Neural cell (in vitro differentiated cells): ENCODE data around the gene IRS1. TPM values are rescaled to one million over a fixed set of nuclear protein-coding genes. Genes with fewer than 3 reads are reported as not detected.
A peak's percentile ranks its signal among the peaks of the same experiment; 100 is the strongest.

Experiments used
- H2AFZ ChIP-seq: fragments of 200-600, 300-800 bp; sonication (generic), shearing (Covaris generic); 2 replicates; pipeline ENCODE4 v1.6.0; 2014; ENCODE audit warnings: low read depth, mild to moderate bottlenecking, antibody characterized with exemption, low read length, moderate library complexity
- H3F3A ChIP-seq: fragments of 200-600 bp; shearing (Covaris generic); 2 replicates; pipeline ENCODE4 v1.6.1; 2016; ENCODE audit warnings: mild to moderate bottlenecking, moderate library complexity, mixed read lengths, antibody characterized with exemption, low read length; ENCODE audit not compliant: insufficient read depth, poor library complexity, severe bottlenecking
- H3K27ac ChIP-seq: fragments of 200-600, 300-800 bp; sonication (generic), shearing (Covaris generic); 2 replicates; pipeline ENCODE4 v1.5.1; 2014; ENCODE audit warnings: mild to moderate bottlenecking, low read length, moderate library complexity
- H3K27me3 ChIP-seq: fragments of 300-800, 200-600 bp; sonication (generic), shearing (Covaris generic); 2 replicates; pipeline ENCODE4 v1.6.0; 2014; ENCODE audit warnings: mild to moderate bottlenecking, low read depth, low read length, moderate library complexity; ENCODE audit not compliant: insufficient read depth
- H3K36me3 ChIP-seq: fragments of 300-800, 200-600 bp; sonication (generic), shearing (Covaris generic); 2 replicates; pipeline ENCODE4 v1.5.1; 2014; ENCODE audit warnings: mild to moderate bottlenecking, antibody characterized with exemption, low read length, moderate library complexity; ENCODE audit not compliant: insufficient read depth
- H3K4me2 ChIP-seq: fragments of 300-800, 200-600 bp; sonication (generic), shearing (Covaris generic); 2 replicates; pipeline ENCODE4 v1.6.0; 2014; ENCODE audit warnings: mild to moderate bottlenecking, low read length
- H3K4me3 ChIP-seq: fragments of 300-800, 200-600 bp; sonication (generic), shearing (Covaris generic); 2 replicates; pipeline ENCODE4 v1.5.1; 2014; ENCODE audit warnings: mild to moderate bottlenecking, low read length, moderate library complexity
- H3K79me2 ChIP-seq: fragments of 200-600 bp; shearing (Covaris generic); replicated peaks from 2 replicates; pipeline ENCODE4 v1.6.0; 2014; ENCODE audit warnings: mild to moderate bottlenecking, low read length, moderate library complexity; ENCODE audit not compliant: insufficient read depth
- H3K9ac ChIP-seq: fragments of 300-800, 200-600 bp; sonication (generic), shearing (Covaris generic); 2 replicates; pipeline ENCODE4 v1.6.1; 2016; ENCODE audit warnings: mild to moderate bottlenecking, low read length, mixed read lengths
- H3K9me2 ChIP-seq: fragments of 200-600 bp; shearing (Covaris generic); 2 replicates; pipeline ENCODE4 v1.6.1; 2016; ENCODE audit warnings: mild to moderate bottlenecking, low read length, mixed read lengths; ENCODE audit not compliant: insufficient read depth
- H3K9me3 ChIP-seq: fragments of 200-600, 300-800 bp; sonication (generic), shearing (Covaris generic); 2 replicates; pipeline ENCODE4 v1.6.1; 2016; ENCODE audit warnings: mild to moderate bottlenecking, mixed run types, low read length, moderate library complexity, mixed read lengths
- H4K20me1 ChIP-seq: fragments of 200-600 bp; shearing (Covaris generic); 2 replicates; pipeline ENCODE4 v1.6.1; 2016; ENCODE audit warnings: mild to moderate bottlenecking, mixed run types; ENCODE audit not compliant: insufficient read depth
- CTCF ChIP-seq: fragments of 450-650 bp; IDR thresholded peaks from 2 replicates; pipeline ENCODE4 v1.5.1; 2014; ENCODE audit warnings: antibody characterized with exemption, mild to moderate bottlenecking, moderate library complexity; ENCODE audit not compliant: poor library complexity, severe bottlenecking
- EP300 ChIP-seq: fragments of 450-650 bp; conservative IDR thresholded peaks from 2 replicates; pipeline ENCODE4 v1.6.1; 2014; ENCODE audit warnings: antibody characterized with exemption, mild to moderate bottlenecking, moderate library complexity; ENCODE audit not compliant: poor library complexity, severe bottlenecking
- EZH2 ChIP-seq: fragments of 200-600, 300-800 bp; shearing (Covaris generic), sonication (generic); IDR thresholded peaks from 2 replicates; pipeline ENCODE4 v1.6.1; 2014; ENCODE audit warnings: antibody characterized with exemption, low read length, borderline replicate concordance, mild to moderate bottlenecking; ENCODE audit not compliant: insufficient read depth, poor library complexity, severe bottlenecking
- MXI1 ChIP-seq: fragments of 450-650 bp; conservative IDR thresholded peaks from 2 replicates; pipeline ENCODE4 v1.6.1; 2014; ENCODE audit warnings: antibody characterized with exemption, mild to moderate bottlenecking; ENCODE audit not compliant: poor library complexity, severe bottlenecking
- POLR2AphosphoS5 ChIP-seq: IDR thresholded peaks from 2 replicates; pipeline ENCODE4 v1.6.1; 2012
- RAD21 ChIP-seq: fragments of 450-650 bp; conservative IDR thresholded peaks from 2 replicates; pipeline ENCODE4 v1.6.1; 2014; ENCODE audit warnings: antibody characterized with exemption, mild to moderate bottlenecking, moderate library complexity
- REST ChIP-seq: IDR thresholded peaks from 2 replicates; pipeline ENCODE4 v1.6.1; 2012; ENCODE audit warnings: borderline replicate concordance
- SMC3 ChIP-seq: fragments of 450-650 bp; conservative IDR thresholded peaks from 2 replicates; pipeline ENCODE4 v1.6.1; 2014; ENCODE audit warnings: antibody characterized with exemption, mild to moderate bottlenecking, moderate library complexity; ENCODE audit not compliant: poor library complexity
- TAF1 ChIP-seq: IDR thresholded peaks from 2 replicates; pipeline ENCODE4 v1.6.1; 2012; ENCODE audit warnings: low read depth
- polyA plus RNA-seq: library from polyadenylated mRNA; depleted of rRNA; stranded (reverse); fragments of >200 nt; gene quantifications from 2 replicates; pipeline ENCODE4 v1.2.3, GENCODE V29; 2014

IRS1 gene
- polyA plus RNA-seq, 1 donor from 2014 or later: 7.2 TPM

DNA sequence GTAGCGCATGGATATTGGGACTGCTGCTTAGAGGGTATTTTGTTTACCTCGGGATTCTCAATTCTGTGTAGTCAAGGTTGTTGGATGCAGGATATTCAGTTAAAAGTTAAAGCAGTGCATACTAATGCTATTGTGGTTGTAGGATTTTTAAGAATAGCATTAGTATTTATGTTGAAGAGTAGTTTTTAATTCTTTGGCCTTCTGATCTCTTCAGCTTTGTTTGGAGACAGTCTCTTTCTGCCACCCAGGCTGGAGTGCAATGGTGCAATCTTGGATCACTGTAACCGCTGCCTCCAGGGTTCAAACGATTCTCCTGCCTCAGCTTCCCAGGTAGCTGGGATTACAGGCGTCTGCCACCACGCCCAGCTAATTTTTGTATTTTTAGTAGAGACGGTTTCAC is 37.7 kb upstream of the IRS1 start:
- H3F3A ChIP-seq: peaks cover 5% of the 10 kb centered on the region
- H3K36me3 ChIP-seq: no peaks in the 10 kb centered on the region
- peak overlapping the region; percentile 63 for H3K4me2 ChIP-seq
- no peaks in the 10 kb centered on the region for H4K20me1 ChIP-seq
- peaks cover 5% of the 10 kb centered on the region for H3K79me2 ChIP-seq
- peak overlapping the region; percentile 85 for H3K4me3 ChIP-seq
- no peaks in the 10 kb centered on the region for H3K9me2 ChIP-seq
- H3K9ac ChIP-seq: no peak overlapping the region
- no peaks in the 10 kb centered on the region for H3K27me3 ChIP-seq
- no peaks in the 10 kb centered on the region for H3K9me3 ChIP-seq
- H3K27ac ChIP-seq: no peak overlapping the region
- H2AFZ ChIP-seq: no peak overlapping the region
- TF ChIP-seq SMC3: no peak
- TF ChIP-seq EP300: no peak
- no peak for TF ChIP-seq TAF1
- no peak for TF ChIP-seq POLR2AphosphoS5

- H3K9ac ChIP-seq: peak overlapping the region; percentile 77
- peak overlapping the region; percentile 97 for H2AFZ ChIP-seq
- H3K9me2 ChIP-seq: no peaks in the 10 kb centered on the region
- no peaks in the 10 kb centered on the region for H3K36me3 ChIP-seq
- H3F3A ChIP-seq: peaks cover 5% of the 10 kb centered on the region
- no peaks in the 10 kb centered on the region for H4K20me1 ChIP-seq
- no peaks in the 10 kb centered on the region for H3K9me3 ChIP-seq
- peak overlapping the region; percentile 63 for H3K4me2 ChIP-seq
- peak overlapping the region; percentile 84 for H3K27ac ChIP-seq
- no peaks in the 10 kb centered on the region for H3K27me3 ChIP-seq
- H3K79me2 ChIP-seq: peaks cover 5% of the 10 kb centered on the region
- H3K4me3 ChIP-seq: peak overlapping the region; percentile 85
- no peak for TF ChIP-seq RAD21
Measured at GRCh38 chr2:226836548-226836885, 36.9 kb upstream of the IRS1 start.

- Histone ChIP-seq H4K20me1 (no peaks in the 10 kb centered on the region), H3K27me3 (no peaks in the 10 kb centered on the region), H3K9me3 (no peaks in the 10 kb centered on the region), H3K4me2 (peak within 1 kb of the TSS; percentile 63), H3K4me3 (peak within 1 kb of the TSS; percentile 85), H3K36me3 (no peaks in the 10 kb centered on the region), H3K27ac (peak within 1 kb of the TSS; percentile 84), H3K9me2 (no peaks in the 10 kb centered on the region), H3K9ac (peak within 1 kb of the TSS; percentile 77), H2AFZ (peak within 1 kb of the TSS; percentile 97), H3F3A (peaks cover 5% of the 10 kb centered on the region), H3K79me2 (peaks cover 5% of the 10 kb centered on the region)
- TF ChIP-seq EZH2 (no peak), CTCF (peak; percentile 16), TAF1 (peak; percentile 77), POLR2AphosphoS5 (peak; percentile 82), SMC3 (peak; percentile 45), EP300 (peak; percentile 75), RAD21 (peak; percentile 50), REST (no peak), MXI1 (peak; percentile 75)
Measured at GRCh38 chr2:226835796-226836547, 36.4 kb upstream of the IRS1 start, which contains the start of gene RHBDD1. TSS of gene RHBDD1 (plus strand) at chr2:226836054. CDS start at chr2:226864694, 28,640 bp downstream.
